H1 (cell line): Measurements from ENCODE around the gene POLDIP2. TPM values are rescaled to one million over a fixed set of nuclear protein-coding genes. Genes with fewer than 3 reads are reported as not detected.
A peak's percentile ranks its signal among the peaks of the same experiment; 100 is the strongest.

ENCODE experiments used
- CTCF ChIA-PET: fragments of 300-600 bp; sonication (Branson Sonifier 250); formaldehyde crosslinking; loops from one replicate; lab custom pipeline; 2021; ENCODE audit not compliant: partially characterized antibody; lab: Charles Lee
- POLR2A ChIA-PET: fragments of 300-600 bp; sonication (Branson Sonifier 250); formaldehyde crosslinking; loops from one replicate; lab custom pipeline; 2021; ENCODE audit warnings: inconsistent platforms; ENCODE audit not compliant: partially characterized antibody; lab: Charles Lee
- DNase-seq, 2 experiments: peaks; one replicate each; pipeline versions ENCODE4 v3.0.0 to v3.0.0-alpha.2; 2010 to 2022; ENCODE audit warnings: low spot score in 2 of 2, low read depth in 1 of 2, mixed read lengths in 1 of 2
- FAIRE-seq: peaks from 2 replicates; lab custom pipeline; 2011; peaks lifted over from hg19 to GRCh38; lab: Jason Lieb, UNC
- H2AFZ ChIP-seq: 2 replicates; pipeline ENCODE4 v1.8.1; 2012; ENCODE audit warnings: low read length, inconsistent platforms
- H2AK5ac ChIP-seq: 2 replicates; pipeline ENCODE4 v1.6.1; 2013; ENCODE audit warnings: low read depth, low read length
- H2BK120ac ChIP-seq: replicated peaks from 2 replicates; pipeline ENCODE3; 2013; ENCODE audit warnings: low read depth, low read length, inconsistent platforms
- H2BK12ac ChIP-seq: 2 replicates; pipeline ENCODE4 v1.6.1; 2013; ENCODE audit warnings: low read depth, low read length
- H2BK15ac ChIP-seq: 2 replicates; pipeline ENCODE4 v1.6.1; 2013; ENCODE audit warnings: low read length
- H2BK20ac ChIP-seq: 2 replicates; pipeline ENCODE4 v1.6.1; 2013; ENCODE audit warnings: low read length
- H2BK5ac ChIP-seq: 2 replicates; pipeline ENCODE4 v1.6.1; 2013; ENCODE audit warnings: low read depth, low read length
- H3K14ac ChIP-seq: 2 replicates; pipeline ENCODE4 v1.6.1; 2013; ENCODE audit warnings: inconsistent platforms; ENCODE audit not compliant: insufficient read length
- H3K18ac ChIP-seq: 2 replicates; pipeline ENCODE4 v1.6.1; 2013; ENCODE audit warnings: low read length; ENCODE audit errors: extremely low read depth
- H3K23ac ChIP-seq: 2 replicates; pipeline ENCODE4 v1.6.1; 2013; ENCODE audit warnings: inconsistent platforms; ENCODE audit not compliant: insufficient read length
- H3K23me2 ChIP-seq: 2 replicates; pipeline ENCODE4 v1.6.1; 2013; ENCODE audit warnings: low read depth, low read length
- H3K27ac ChIP-seq: 2 replicates; pipeline ENCODE4 v1.6.1; 2011; ENCODE audit warnings: low read depth, low read length, inconsistent platforms
- H3K27me3 ChIP-seq, 4 experiments: replicated peaks in 1 of 4; 1 replicate in 1 of 4; 2 replicates in 3 of 4; pipeline versions ENCODE4 v1.6.1 to v1.8.1; 2011 to 2013; ENCODE audit warnings: low read length in 3 of 4, mild to moderate bottlenecking in 3 of 4, inconsistent platforms in 2 of 4, mixed read lengths in 2 of 4, moderate library complexity in 1 of 4; ENCODE audit not compliant: control insufficient read depth in 3 of 4, insufficient read depth in 3 of 4; ENCODE audit errors: extremely low read depth in 1 of 4
- H3K36me3 ChIP-seq, 4 experiments: 2 replicates each; pipeline versions ENCODE4 v1.6.1 to v1.8.1; 2011 to 2013; ENCODE audit warnings: mild to moderate bottlenecking in 4 of 4, low read length in 3 of 4, moderate library complexity in 2 of 4, control low read depth in 1 of 4, inconsistent platforms in 1 of 4; ENCODE audit not compliant: insufficient read depth in 4 of 4, control insufficient read depth in 2 of 4
- H3K4ac ChIP-seq: replicated peaks from 2 replicates; pipeline ENCODE3; 2013; ENCODE audit warnings: low read length, low read depth, mixed read lengths, inconsistent platforms; ENCODE audit not compliant: insufficient read length
- H3K4me1 ChIP-seq, 4 experiments: replicated peaks in 1 of 4; 1 replicate in 1 of 4; 2 replicates in 3 of 4; pipeline versions ENCODE4 v1.6.1 to v1.8.1; 2011 to 2013; ENCODE audit warnings: low read length in 3 of 4, inconsistent platforms in 2 of 4, mixed read lengths in 1 of 4; ENCODE audit not compliant: insufficient read depth in 4 of 4, control insufficient read depth in 3 of 4
- H3K4me2 ChIP-seq, 2 experiments: 2 replicates each; pipeline versions ENCODE4 v1.6.1 to v1.8.1; 2011 to 2013; ENCODE audit warnings: low read depth in 2 of 2, low read length in 2 of 2, control low read depth in 1 of 2, inconsistent platforms in 1 of 2, mild to moderate bottlenecking in 1 of 2; ENCODE audit not compliant: insufficient read depth in 1 of 2
- H3K4me3 ChIP-seq, 4 experiments: fragments of 200-600, 300-600 bp in 1 of 4; sonication (generic), shearing (Covaris generic), sonication (Bioruptor Twin) in 1 of 4; 2 replicates each; pipeline versions ENCODE4 v1.5.1 to v1.8.1; 2011 to 2016; ENCODE audit warnings: low read length in 4 of 4, low read depth in 3 of 4, control low read depth in 2 of 4, inconsistent platforms in 2 of 4, mild to moderate bottlenecking in 2 of 4, mixed read lengths in 1 of 4, moderate library complexity in 1 of 4; ENCODE audit not compliant: insufficient read depth in 2 of 4; ENCODE audit errors: extremely low read depth in 1 of 4
- H3K56ac ChIP-seq: replicated peaks from 2 replicates; pipeline ENCODE3; 2013; ENCODE audit warnings: low read depth, mild to moderate bottlenecking, mixed read lengths, low read length, inconsistent platforms; ENCODE audit not compliant: insufficient read length
- H3K79me1 ChIP-seq: 2 replicates; pipeline ENCODE4 v1.6.1; 2013; ENCODE audit warnings: low read depth, low read length, control low read depth
- H3K79me2 ChIP-seq, 2 experiments: 2 replicates each; pipeline versions ENCODE4 v1.6.1 to v1.8.1; 2012 to 2013; ENCODE audit warnings: low read length in 2 of 2, mild to moderate bottlenecking in 2 of 2, inconsistent platforms in 1 of 2; ENCODE audit not compliant: insufficient read depth in 2 of 2, control insufficient read depth in 1 of 2
- H3K9ac ChIP-seq, 4 experiments: replicated peaks in 1 of 4; 1 replicate in 1 of 4; 2 replicates in 3 of 4; pipeline versions ENCODE4 v1.6.1 to v1.8.1; 2011 to 2013; ENCODE audit warnings: low read depth in 3 of 4, low read length in 3 of 4, control low read depth in 2 of 4, mild to moderate bottlenecking in 2 of 4, moderate library complexity in 2 of 4, inconsistent platforms in 1 of 4; ENCODE audit errors: extremely low read depth in 1 of 4
- H3K9me3 ChIP-seq, 2 experiments: 2 replicates each; pipeline versions ENCODE4 v1.6.1 to v1.8.1; 2012 to 2013; ENCODE audit warnings: mild to moderate bottlenecking in 2 of 2, moderate library complexity in 2 of 2, control low read depth in 1 of 2, inconsistent platforms in 1 of 2, low read depth in 1 of 2, low read length in 1 of 2, mixed read lengths in 1 of 2; ENCODE audit not compliant: insufficient read depth in 2 of 2
- H4K20me1 ChIP-seq, 2 experiments: replicated peaks in 1 of 2; 2 replicates each; pipeline versions ENCODE3 to v1.8.1; 2011 to 2013; ENCODE audit warnings: inconsistent platforms in 2 of 2, low read length in 2 of 2, mild to moderate bottlenecking in 1 of 2; ENCODE audit not compliant: insufficient read depth in 2 of 2, control insufficient read depth in 1 of 2
- H4K5ac ChIP-seq: 2 replicates; pipeline ENCODE4 v1.6.1; 2013; ENCODE audit warnings: low read length, low read depth, mixed read lengths, inconsistent platforms; ENCODE audit not compliant: insufficient read length
- H4K8ac ChIP-seq: 2 replicates; pipeline ENCODE4 v1.8.0; 2013; ENCODE audit warnings: mild to moderate bottlenecking, moderate library complexity, low read length, inconsistent platforms; ENCODE audit not compliant: insufficient read depth; ENCODE audit errors: extremely low read depth
- H4K91ac ChIP-seq: replicated peaks from 2 replicates; pipeline ENCODE3; 2013; ENCODE audit warnings: low read length, mixed read lengths, inconsistent platforms; ENCODE audit not compliant: insufficient read length
- WGBS, 2 experiments: shearing (Covaris generic) in 1 of 2; methylation state at CpG; one replicate each; pipeline versions ENCODE4 v1.1.6 to v1.1.7; 2013 to 2015; ENCODE audit warnings: low lambda C conversion rate in 2 of 2, mixed read lengths in 2 of 2, inconsistent platforms in 1 of 2, low coverage in 1 of 2, missing lambda C conversion rate in 1 of 2; ENCODE audit not compliant: insufficient replicate concordance in 2 of 2, insufficient coverage in 1 of 2, insufficient read length in 1 of 2; ENCODE audit errors: extremely low coverage in 1 of 2, missing lambda C conversion rate in 1 of 2; 5-methylcytosine and 5-hydroxymethylcytosine counted together
- polyA plus RNA-seq, 7 experiments: library from polyadenylated mRNA; depleted of rRNA in 3 of 7; stranded (reverse) in 5 of 7; unstranded in 2 of 7; fragments of >200 nt in 5 of 7; fragments of 200-250 nt in 2 of 7; gene quantifications; 1 replicate in 5 of 7; 2 replicates in 1 of 7; 4 replicates in 1 of 7; pipeline versions ENCODE4 v1.2.1 to v1.2.3, GENCODE V29; 2011 to 2013; ENCODE audit warnings: missing spikeins in 2 of 7, mixed read lengths in 2 of 7
- total RNA-seq: library from RNA; stranded (reverse); fragmentation: NEBNext Ultra II Directional; extraction: Animal tissue kit (Norgen Biotek cat#: 25700); gene quantifications from 2 replicates; pipeline ENCODE4 v1.2.1, GENCODE V29; 2021

POLDIP2 gene
- total and polyA plus RNA-seq, 2 of the 8 experiments (the other 6 are each of a cell fraction or from before 2014, with no cell fraction given), result 74.0 to 76.1 TPM

DNA sequence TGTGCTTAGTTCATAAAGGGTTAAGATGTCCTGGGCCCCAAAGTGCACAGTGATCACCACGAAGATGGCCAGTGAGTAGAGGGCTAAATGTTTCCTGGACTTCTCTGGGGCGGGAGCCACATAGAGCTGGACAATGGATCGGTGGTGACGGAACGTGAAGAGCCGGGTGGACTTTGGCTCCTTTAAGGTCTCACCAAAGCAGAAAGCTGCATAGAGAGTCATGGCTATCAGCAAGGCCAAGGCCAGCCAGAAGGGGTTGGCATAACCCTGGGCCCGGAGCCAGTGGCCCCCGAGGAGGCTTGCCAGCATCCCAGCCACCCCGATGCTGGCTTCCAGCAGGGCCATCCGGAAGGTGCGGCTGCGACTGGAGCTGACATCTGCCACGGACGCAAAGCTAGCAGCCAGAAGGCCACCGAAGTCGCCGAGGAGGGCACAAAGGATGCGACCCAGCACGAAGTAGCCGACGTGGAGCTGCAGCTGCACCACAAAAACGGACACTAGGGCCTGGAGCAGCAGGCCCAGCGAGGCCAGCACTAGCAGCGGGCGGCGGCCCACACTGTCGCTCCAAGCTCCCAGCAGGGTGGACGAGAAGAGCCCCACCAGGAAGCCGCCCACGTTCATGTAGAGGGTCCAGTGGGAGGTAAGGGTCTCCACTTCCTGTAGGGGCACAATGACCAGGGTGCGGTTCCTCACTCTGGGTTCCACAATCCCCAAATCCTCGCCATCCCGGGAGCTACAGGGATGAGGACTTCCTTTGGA is 47.7 kb upstream of the POLDIP2 start:
- peaks cover 0 to 39% (median 15%) of the 10 kb centered on the region in 4 experiments; a peak in 5 of 7 replicates for H3K27me3 ChIP-seq
- no peak overlapping the region for H3K4ac ChIP-seq
- H4K20me1 ChIP-seq, result no peaks in the 10 kb centered on the region
- POLR2A ChIA-PET, result interaction anchor here (0.9 to 12.8 kb wide), 9 partner anchors 8 to 76 kb away, joined by 3 to 135 read pairs (median 3); partner anchors contain the start of gene POLDIP2
- peak overlapping the region; percentile 50; the same call in 1 of the 2 replicates for H2BK20ac ChIP-seq
- peak overlapping the region; percentile 94; the same call in 1 of the 2 replicates for H2BK12ac ChIP-seq
- peak overlapping the region; percentile 19 for H2BK120ac ChIP-seq
- no peak overlapping the region for H3K14ac ChIP-seq
- no peak overlapping the region for H2AFZ ChIP-seq
- H3K79me1 ChIP-seq, result no peaks in the 10 kb centered on the region; the same call in 1 of the 2 replicates
- peak overlapping the region; percentile 78 to 90 for H3K4me2 ChIP-seq
- peak overlapping the region; percentile 76 for H3K18ac ChIP-seq
- H3K79me2 ChIP-seq, result no peaks in the 10 kb centered on the region; a peak in 1 of 4 replicates
- FAIRE-seq (no peak), DNase-seq (peak in 1 of 2 experiments; percentile 64)
- no peak overlapping the region for H3K9ac ChIP-seq
- CTCF ChIA-PET, result interaction anchor here (0.6 to 5.8 kb wide), 11 partner anchors 9 to 148 kb away, joined by 3 to 52 read pairs (median 5); no protein-coding TSS in a partner anchor
- peak overlapping the region; percentile 49; the same call in 1 of the 2 replicates for H2BK5ac ChIP-seq
- no peaks in the 10 kb centered on the region for H3K9me3 ChIP-seq
- WGBS, 2 experiments, result 64% methylated on average over 33 of the region's 33 CpGs; no CpG with 5 or more reads in 1 of the 2 experiments
- 0 out of 2 replicates have a peak overlapping the region, but pooled peaks have one; percentile 14 for H2AK5ac ChIP-seq
- H3K56ac ChIP-seq, result no peak overlapping the region
- H4K91ac ChIP-seq, result peak overlapping the region; percentile 9
- no peak overlapping the region for H3K23ac ChIP-seq
- H4K5ac ChIP-seq, result peak overlapping the region; percentile 39
- peaks cover 32 to 64% (median 40%) of the 10 kb centered on the region in 4 experiments for H3K4me1 ChIP-seq
- H3K36me3 ChIP-seq, result no peaks in the 10 kb centered on the region
- H4K8ac ChIP-seq, result no peak overlapping the region; the same call in 1 of the 2 replicates
- H3K4me3 ChIP-seq, result peak overlapping the region; percentile 51 to 74 (median 60); a peak in 7 of 8 replicates
- no peak overlapping the region for H3K27ac ChIP-seq
- peak overlapping the region; percentile 74 for H2BK15ac ChIP-seq
- H3K23me2 ChIP-seq, result peaks cover 12% of the 10 kb centered on the region; the same call in 1 of the 2 replicates
